ENCODE data around the gene FBRSL1. TPM values are rescaled to one million over a fixed set of nuclear protein-coding genes. Genes with fewer than 3 reads are reported as not detected.

The FBRSL1 gene
- total and polyA plus RNA-seq, 9 donors, result 3.2 to 69.5 (median 32.2) TPM

- no peaks in the 10 kb centered on the region for H3K27me3 ChIP-seq
- H3K36me3 ChIP-seq, result no peaks in the 10 kb centered on the region
- TF ChIP-seq POLR2A (IDR thresholded peaks at IDR 0.05) (no peak), CTCF (IDR thresholded peaks at IDR 0.05) (no peak), EP300 (IDR thresholded peaks at IDR 0.05) (no peak)
- no peak for DNase-seq
- intact Hi-C loops (cut with DNase I), result no loop called here
- WGBS, 3 donors, result 75 to 85% (median 75%) methylated on average over 23 to 27 of the region's 27 CpGs
- H3K4me3 ChIP-seq, result no peak overlapping the region
- no peaks in the 10 kb centered on the region for H3K9me3 ChIP-seq
- H3K4me1 ChIP-seq (ENCODE audit: insufficient read depth), result peaks cover 39% of the 10 kb centered on the region
- no peak overlapping the region for H3K27ac ChIP-seq
These were observed 15.3 kb downstream of the FBRSL1 start for GRCh38 chr12:132505105-132505851.

GRCh38 chr12:132505852-132506219, 15.9 kb downstream of the FBRSL1 start:
- TF ChIP-seq EP300 (IDR thresholded peaks at IDR 0.05) (no peak), CTCF (IDR thresholded peaks at IDR 0.05) (no peak), POLR2A (IDR thresholded peaks at IDR 0.05) (no peak)
- no peak overlapping the region for H3K4me3 ChIP-seq
- DNase-seq, result no peak
- no peaks in the 10 kb centered on the region for H3K27me3 ChIP-seq
- H3K4me1 ChIP-seq (ENCODE audit: insufficient read depth), result peaks cover 39% of the 10 kb centered on the region
- H3K27ac ChIP-seq, result no peak overlapping the region
- H3K36me3 ChIP-seq, result no peaks in the 10 kb centered on the region
- WGBS, 3 donors, result 45 to 66% (median 51%) methylated on average over 10 of the region's 10 CpGs
- no peaks in the 10 kb centered on the region for H3K9me3 ChIP-seq
- intact Hi-C loops (cut with DNase I), result no loop called here

GRCh38 chr12:132506328-132507160, 16.6 kb downstream of the FBRSL1 start:
- peak overlapping the region in 1 of 2 donors; percentile 60 for H3K27ac ChIP-seq
- peaks cover 34% of the 10 kb centered on the region for H3K4me1 ChIP-seq (ENCODE audit: insufficient read depth)
- 19 to 29% (median 23%) methylated on average over 29 to 32 of the region's 32 CpGs for whole genome bisulfite sequencing, 3 donors
- TF ChIP-seq EP300 (IDR thresholded peaks at IDR 0.05) (no peak), CTCF (IDR thresholded peaks at IDR 0.05) (no peak), POLR2A (IDR thresholded peaks at IDR 0.05) (no peak)
- H3K36me3 ChIP-seq, result no peaks in the 10 kb centered on the region
- no peaks in the 10 kb centered on the region for H3K9me3 ChIP-seq
- H3K4me3 ChIP-seq, result no peak overlapping the region
- DNase-seq, result peak; percentile 55 to 76 (median 72)
- intact Hi-C loops (cut with DNase I), result no loop called here
- H3K27me3 ChIP-seq, result no peaks in the 10 kb centered on the region

GRCh38 chr12:132507161-132507538, 17.2 kb downstream of the FBRSL1 start:
- TF ChIP-seq CTCF (IDR thresholded peaks at IDR 0.05), result no peak
- TF ChIP-seq POLR2A (IDR thresholded peaks at IDR 0.05), result no peak
- no peak for TF ChIP-seq EP300 (IDR thresholded peaks at IDR 0.05)
- H3K36me3 ChIP-seq, result no peaks in the 10 kb centered on the region
- no peak overlapping the region for H3K4me3 ChIP-seq
- H3K4me1 ChIP-seq (ENCODE audit: insufficient read depth), result peaks cover 33% of the 10 kb centered on the region
- H3K27me3 ChIP-seq, result no peaks in the 10 kb centered on the region
- WGBS, 3 donors, result 71 to 75% (median 75%) methylated on average over 15 of the region's 15 CpGs
- no peaks in the 10 kb centered on the region for H3K9me3 ChIP-seq
- intact Hi-C loops (cut with DNase I), result no loop called here
- H3K27ac ChIP-seq, result peak overlapping the region in 1 of 2 donors; percentile 60
- DNase-seq, result no peak

Data from ovary (tissue), 9 donors.